Measurements from ENCODE around the gene ACTRT2.

DNA sequence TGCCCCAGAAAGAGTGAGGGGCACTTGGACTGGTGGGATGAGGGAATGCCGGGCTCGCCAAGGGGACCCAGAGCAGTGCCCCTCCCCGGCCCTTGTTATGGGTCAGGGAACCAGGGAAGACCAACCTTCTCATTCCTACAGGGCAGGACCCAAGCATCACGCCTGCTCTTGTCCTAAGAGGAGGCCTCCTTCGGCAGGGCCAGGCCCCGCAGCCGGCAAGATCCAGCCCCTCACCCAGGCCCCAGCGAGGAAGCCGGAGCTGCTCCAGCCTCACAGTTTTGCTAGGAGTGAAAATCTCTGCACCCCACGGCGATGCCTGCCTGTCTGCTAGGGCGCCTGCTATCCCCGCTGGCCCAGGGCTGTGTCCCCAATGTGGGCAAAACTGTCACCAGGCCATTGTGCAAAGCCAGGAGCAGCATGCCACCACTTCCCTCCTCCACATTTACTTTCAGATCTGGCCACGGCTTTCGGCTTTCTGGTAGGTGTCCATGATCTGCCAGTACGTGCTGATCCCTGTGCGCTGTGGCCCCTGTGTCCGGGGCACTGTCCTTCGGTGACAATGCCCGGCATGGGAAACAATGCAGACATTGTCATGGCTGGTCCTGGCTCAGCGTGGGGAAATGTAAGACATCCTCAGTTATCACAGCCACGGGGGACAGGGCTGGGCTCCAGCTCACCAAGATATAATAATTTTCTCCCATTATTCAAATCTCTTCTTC is 9.6 kb downstream of the ACTRT2 start:
- TF ChIP-seq, protein P1, sequence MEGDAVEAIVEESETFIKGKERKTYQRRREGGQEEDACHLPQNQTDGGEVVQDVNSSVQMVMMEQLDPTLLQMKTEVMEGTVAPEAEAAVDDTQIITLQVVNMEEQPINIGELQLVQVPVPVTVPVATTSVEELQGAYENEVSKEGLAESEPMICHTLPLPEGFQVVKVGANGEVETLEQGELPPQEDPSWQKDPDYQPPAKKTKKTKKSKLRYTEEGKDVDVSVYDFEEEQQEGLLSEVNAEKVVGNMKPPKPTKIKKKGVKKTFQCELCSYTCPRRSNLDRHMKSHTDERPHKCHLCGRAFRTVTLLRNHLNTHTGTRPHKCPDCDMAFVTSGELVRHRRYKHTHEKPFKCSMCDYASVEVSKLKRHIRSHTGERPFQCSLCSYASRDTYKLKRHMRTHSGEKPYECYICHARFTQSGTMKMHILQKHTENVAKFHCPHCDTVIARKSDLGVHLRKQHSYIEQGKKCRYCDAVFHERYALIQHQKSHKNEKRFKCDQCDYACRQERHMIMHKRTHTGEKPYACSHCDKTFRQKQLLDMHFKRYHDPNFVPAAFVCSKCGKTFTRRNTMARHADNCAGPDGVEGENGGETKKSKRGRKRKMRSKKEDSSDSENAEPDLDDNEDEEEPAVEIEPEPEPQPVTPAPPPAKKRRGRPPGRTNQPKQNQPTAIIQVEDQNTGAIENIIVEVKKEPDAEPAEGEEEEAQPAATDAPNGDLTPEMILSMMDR (IDR thresholded peaks at IDR 0.05): no peak
- TF ChIP-seq POLR2A (IDR thresholded peaks at IDR 0.05): no peak
